Activated CD4-positive, alpha-beta T cell treated with anti-CD3 and anti-CD28 coated beads, Interleukin-2, Interleukin-4, amounts not matched to agents 100 ng/mL and 50 ng/mL, durations not matched to agents 16 hours and 8 hours (primary cell): Measurements from ENCODE around the gene ODR4.
"Not testable (repeated sequence)": the region's sequence is repeated elsewhere in the genome, so short reads cannot be mapped to it uniquely, and the experiment has no call there.

Source experiments
- DNase-seq: peaks from one replicate; pipeline ENCODE4 v3.0.0-alpha.2; 2020; ENCODE audit warnings: low spot score

Gene ODR4

GRCh38 chr1:186421446-186421845 lies 45.8 kb downstream of the ODR4 start:
- no peak for DNase-seq

DNA sequence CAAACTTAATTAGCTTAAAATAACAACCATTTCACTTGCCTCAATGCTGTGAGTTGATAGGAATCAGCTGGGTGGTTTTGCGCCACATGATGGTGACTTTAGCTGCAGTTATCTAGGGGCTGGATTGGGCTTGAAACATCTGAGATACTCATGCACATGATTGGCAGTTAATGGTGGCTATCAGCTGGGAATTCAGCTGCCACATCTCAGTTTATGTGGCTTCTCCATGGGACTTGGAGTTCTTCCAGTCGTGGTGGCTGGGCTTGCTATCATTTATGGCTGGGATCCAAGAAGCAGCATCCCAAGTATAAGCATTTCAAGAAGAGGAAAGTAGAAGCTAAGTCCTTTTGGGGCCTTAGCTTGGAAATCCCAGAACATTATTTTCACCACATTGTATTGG lies 48.9 kb downstream of the ODR4 start:
- no peak for DNase-seq

DNA sequence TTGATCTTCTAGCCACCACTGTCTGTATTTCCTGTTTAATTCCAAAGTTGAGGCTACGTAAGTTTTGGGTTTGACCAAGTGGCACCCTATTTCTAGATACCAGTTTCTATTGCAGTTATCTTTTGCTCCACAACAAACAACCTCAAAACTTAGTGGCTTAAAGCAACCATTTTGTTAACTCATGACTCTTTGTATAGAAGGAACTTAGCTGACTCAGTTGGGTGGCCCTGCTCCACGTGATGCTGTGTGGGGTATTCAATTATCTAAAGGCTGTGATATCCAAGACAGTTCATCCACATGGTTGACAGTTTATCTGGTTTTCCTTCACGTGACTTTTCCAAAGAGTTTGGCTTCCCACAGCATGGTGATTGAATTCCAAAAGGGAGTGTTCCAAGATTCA lies 50.5 kb downstream of the ODR4 start:
- no peak for DNase-seq

GRCh38 chr1:186429017-186429416 lies 53.4 kb downstream of the ODR4 start:
- no peak for DNase-seq

GRCh38 chr1:186435336-186435735 lies 59.7 kb downstream of the ODR4 start:
- no peak for DNase-seq

DNA sequence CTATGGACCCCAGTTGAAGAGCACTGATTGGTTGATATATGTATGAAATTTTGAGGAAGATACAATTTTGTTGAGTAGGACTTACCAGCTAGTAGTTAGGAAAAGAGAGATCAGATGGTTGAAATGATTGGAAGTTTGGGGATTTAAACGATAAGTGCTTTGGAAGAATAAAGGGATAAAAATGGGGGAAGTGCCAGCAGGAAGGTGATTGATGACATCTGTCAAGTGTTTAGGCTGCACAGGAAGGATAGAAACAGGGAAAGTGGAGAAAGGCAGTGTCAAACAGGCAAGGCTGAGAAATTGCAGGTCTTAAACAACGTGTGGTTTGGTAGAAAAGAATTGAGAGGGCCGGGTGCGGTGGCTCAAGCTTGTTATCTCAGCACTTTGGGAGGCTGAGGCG lies 62.9 kb downstream of the ODR4 start:
- no peak for DNase-seq

GRCh38 chr1:186440584-186440983 lies 64.9 kb downstream of the ODR4 start:
- peak; percentile 39 for DNase-seq

- peak; percentile 76 for DNase-seq
Measured at GRCh38 chr1:186442651-186443375, 67.2 kb downstream of the ODR4 start.

- DNase-seq: peak; percentile 51
Measured at GRCh38 chr1:186443638-186444037, 68.0 kb downstream of the ODR4 start.

- no peak for DNase-seq
Measured at GRCh38 chr1:186446152-186446551, 70.5 kb downstream of the ODR4 start.

GRCh38 chr1:186454981-186455380 lies 79.3 kb downstream of the ODR4 start:
- no peak for DNase-seq

DNA sequence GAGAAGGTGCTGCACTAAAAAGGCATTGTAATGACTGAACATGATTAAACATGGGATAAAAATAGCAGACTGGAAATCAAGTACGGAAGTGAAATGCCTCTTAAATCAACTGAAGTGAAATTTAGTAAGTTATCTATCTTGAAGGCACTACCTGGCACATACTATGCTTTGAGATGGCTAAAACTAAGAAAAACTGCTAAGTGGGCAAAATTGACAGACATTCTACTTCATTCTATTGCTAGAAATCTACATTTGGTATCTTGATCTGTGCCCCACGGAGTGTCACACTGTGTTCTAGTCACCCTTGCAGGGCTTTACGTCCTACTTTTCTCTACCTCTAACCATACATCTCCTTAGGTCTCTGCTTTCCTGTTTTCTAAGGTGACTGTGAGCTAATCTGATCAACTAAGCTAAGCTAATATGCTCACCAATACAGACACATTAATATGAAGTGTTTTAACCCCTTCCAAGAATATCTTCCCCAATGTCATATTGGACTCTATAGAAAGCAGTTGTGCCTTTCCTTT lies 81.2 kb downstream of the ODR4 start:
- DNase-seq: no peak

GRCh38 chr1:186459161-186459560 lies 83.5 kb downstream of the ODR4 start:
- DNase-seq: not testable (repeated sequence)

DNA sequence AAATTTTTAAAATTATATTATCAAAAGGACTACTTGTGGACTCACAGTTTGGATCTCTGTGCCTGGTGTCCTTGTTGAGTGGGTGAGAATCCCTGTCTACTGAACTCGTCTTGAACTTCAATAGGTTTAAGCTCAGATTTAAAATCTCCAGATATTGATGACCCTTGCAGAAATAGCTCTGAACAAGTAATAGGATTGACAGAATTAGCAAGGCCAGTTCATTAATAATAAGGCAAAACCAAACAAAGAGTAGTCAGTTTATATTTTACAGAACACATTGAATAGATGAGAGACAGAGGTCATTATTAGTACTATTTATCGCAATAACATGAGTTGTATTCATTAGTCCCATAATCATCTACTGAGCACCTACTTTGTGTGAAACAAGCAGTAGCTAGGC lies 85.4 kb downstream of the ODR4 start, which contains the start of gene PDC:
TSS of gene PDC (minus strand) at position 101 of the 400 bp plus-strand sequence. CDS start 11,655 bp downstream, outside the sequence.
- no peak for DNase-seq

GRCh38 chr1:186463511-186463910 lies 87.9 kb downstream of the ODR4 start:
- DNase-seq: no peak

DNA sequence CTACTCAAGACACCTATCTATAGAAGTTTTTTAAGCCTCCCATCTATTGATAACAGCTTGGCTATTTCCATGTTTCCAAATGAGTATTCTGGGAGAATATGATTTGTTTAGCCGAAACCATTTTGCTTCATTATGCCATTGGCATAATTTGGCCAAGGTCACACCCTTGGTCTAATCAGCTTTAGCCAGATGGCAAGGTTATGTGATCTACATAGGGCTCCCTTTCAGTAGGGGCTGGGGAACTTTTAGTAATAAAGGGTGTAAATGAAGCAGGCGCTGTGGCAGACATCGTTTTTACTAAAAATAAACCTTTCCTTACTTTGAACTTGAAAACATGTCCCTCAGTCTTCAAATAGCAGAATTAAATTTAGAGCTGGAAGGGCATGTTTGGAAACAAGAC lies 88.3 kb downstream of the ODR4 start:
- DNase-seq: no peak

DNA sequence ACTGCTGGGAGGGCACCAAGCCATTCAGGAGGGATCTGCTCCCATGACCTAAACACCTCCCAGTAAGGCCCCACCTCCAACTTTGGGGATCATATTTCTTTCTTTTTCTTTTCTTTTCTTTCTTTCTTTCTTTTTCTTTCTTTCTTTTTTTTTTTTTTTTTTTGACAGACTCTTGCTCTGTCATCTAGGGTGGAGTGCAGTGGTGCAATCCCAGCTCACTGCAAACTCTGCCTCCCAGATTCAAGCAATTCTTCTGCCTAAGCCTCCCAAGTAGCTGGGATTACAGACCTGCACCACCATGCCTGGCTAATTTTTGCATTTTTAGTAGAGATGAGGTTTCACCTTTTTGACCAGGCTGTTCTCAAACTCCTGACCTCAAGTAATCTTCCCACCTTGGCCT lies 89.9 kb downstream of the ODR4 start:
- not testable (repeated sequence) for DNase-seq

- no peak for DNase-seq
Measured at GRCh38 chr1:186465946-186466345, 90.3 kb downstream of the ODR4 start.
